GM13976 (cell line): ENCODE measurements around the gene ATP8B4.

ENCODE experiments used
- DNase-seq: peaks from one replicate; pipeline ENCODE4 v3.0.0; 2012; ENCODE audit warnings: low spot score
- CTCF ChIP-seq: IDR thresholded peaks from 2 replicates; pipeline ENCODE4 v1.5.1; 2012; ENCODE audit warnings: borderline replicate concordance, mild to moderate bottlenecking; ENCODE audit not compliant: insufficient read depth; ENCODE audit errors: extremely low read depth, missing control alignments, control extremely low read depth
- in situ Hi-C: fragments of 300-500 bp; cut with MboI; formaldehyde crosslinking; loops from one replicate; pipeline ENCODE4 v1.12.0; 2022; ENCODE audit warnings: low sequenced_read_pairs, mixed read lengths, inconsistent platforms; ENCODE audit not compliant: unreplicated experiment

ATP8B4 gene

GRCh38 chr15:49815950-49816349, 303.1 kb downstream of the ATP8B4 start:
- TF ChIP-seq CTCF = no peak
- no peak for DNase-seq
- in situ Hi-C loops = no loop called here

DNA sequence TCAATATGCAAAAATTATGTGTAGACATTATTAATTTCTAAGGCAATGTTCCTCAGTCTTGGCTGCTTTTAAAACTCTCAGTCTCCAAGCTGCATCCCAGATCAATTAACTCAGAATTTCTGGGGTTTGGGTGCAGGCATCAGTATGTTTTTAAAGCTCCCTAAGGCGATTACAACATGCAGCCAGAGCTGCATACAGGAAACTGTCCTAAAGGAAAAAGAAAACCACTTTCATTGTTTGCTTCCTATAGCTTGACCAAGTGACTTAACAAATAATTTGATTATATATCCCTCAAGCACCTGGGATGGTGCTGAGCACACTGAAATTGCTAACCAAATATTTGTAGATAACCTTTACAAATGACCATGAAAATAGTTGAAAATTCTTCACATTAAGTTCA, 303.5 kb downstream of the ATP8B4 start:
- in situ Hi-C loops = no loop called here
- DNase-seq = no peak
- TF ChIP-seq CTCF = no peak

- in situ Hi-C loops = no loop called here
- no peak for DNase-seq
- TF ChIP-seq CTCF = no peak
Observed at GRCh38 chr15:49814709-49815108, 304.3 kb downstream of the ATP8B4 start.

DNA sequence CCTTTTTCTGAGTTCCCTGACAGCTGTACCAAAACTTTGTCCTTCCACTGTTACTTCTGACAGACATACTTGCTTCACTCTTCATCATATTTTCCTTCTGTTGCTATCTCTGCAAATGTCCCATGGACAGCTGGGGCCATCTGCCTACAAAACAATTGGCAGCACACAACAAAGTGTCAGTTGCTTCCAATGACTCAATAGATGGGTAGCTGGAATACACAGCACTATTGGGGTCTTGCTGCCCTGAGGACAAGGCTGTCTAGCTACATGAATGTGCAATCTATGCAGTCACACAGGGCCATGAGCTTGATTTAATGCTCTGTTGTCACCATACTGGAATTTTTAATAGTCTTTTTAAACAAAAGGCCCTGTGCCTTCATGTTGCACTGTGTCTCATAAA, 305.4 kb downstream of the ATP8B4 start:
- no peak for TF ChIP-seq CTCF
- in situ Hi-C loops = no loop called here
- DNase-seq = no peak

- no peak for TF ChIP-seq CTCF
- DNase-seq = no peak
- in situ Hi-C loops = no loop called here
Observed at GRCh38 chr15:49810720-49811119, 308.3 kb downstream of the ATP8B4 start.

DNA sequence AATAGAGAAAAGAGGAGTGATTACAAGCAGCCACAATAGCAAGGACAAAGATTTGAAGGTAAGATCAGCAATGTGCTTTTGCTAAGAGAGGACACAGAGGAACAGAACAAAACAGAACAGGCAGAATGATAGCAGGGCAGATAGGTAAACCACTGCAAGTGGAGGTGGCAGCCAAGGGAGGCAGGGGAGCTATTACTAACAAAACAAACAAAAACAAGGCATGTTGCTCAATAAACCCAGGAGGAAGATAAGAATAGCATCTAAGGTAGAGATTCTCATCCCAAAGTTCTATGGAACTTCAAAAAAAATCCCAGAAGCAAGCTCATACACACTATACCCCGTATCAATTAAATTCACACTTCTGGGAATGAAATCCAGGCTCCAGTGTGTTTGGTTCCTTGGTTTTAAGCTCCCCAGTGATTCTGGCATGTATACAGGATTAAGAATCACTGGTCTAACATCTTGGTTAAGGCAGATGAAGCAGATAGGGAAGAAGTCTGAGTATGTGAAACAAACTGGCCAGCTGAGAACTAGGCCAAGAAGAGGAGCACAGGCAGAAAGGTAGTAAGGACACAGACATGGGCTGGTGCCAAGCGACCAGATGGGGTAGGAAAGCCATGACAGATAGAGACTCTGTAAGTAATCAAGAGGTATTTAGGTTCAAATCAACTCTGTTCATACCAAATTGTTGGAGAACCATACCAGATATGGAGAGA, 309.0 kb downstream of the ATP8B4 start:
- no peak for DNase-seq
- no peak for TF ChIP-seq CTCF
- in situ Hi-C loops = no loop called here
